PC-9 (cell line): Measurements from ENCODE around the gene GPR35. TPM values are rescaled to one million over a fixed set of nuclear protein-coding genes. Genes with fewer than 3 reads are reported as not detected.

ENCODE experiments used
- BruUV-seq: library from RNA; stranded (reverse); fragments of 400-500 nt; replicated peaks from 2 replicates; lab custom pipeline; 2021; lab: Mats Ljungman, UMichigan
- CTCF ChIA-PET: fragments of 300-600 bp; sonication (Branson Sonifier 250); formaldehyde crosslinking; loops from one replicate; lab custom pipeline; 2022; ENCODE audit warnings: antibody characterized with exemption; lab: Charles Lee
- POLR2A ChIA-PET: fragments of 300-600 bp; sonication (Branson Sonifier 250); formaldehyde crosslinking; loops from one replicate; lab custom pipeline; 2022; ENCODE audit warnings: antibody characterized with exemption; ENCODE audit not compliant: unreplicated experiment; lab: Charles Lee
- DNase-seq, 2 experiments: peaks; one replicate each; pipeline versions ENCODE4 v3.0.0 to v3.0.0-alpha.2; 2015 to 2022; ENCODE audit warnings: mixed read lengths in 1 of 2
- H2AFZ ChIP-seq: fragments of 200-600 bp; sonication (generic); 2 replicates; pipeline ENCODE4 v1.8.1; 2017; ENCODE audit warnings: antibody characterized with exemption
- H3F3A ChIP-seq: fragments of 200-600 bp; sonication (generic); 2 replicates; pipeline ENCODE4 v1.8.1; 2017; ENCODE audit warnings: antibody characterized with exemption, mild to moderate bottlenecking, low read depth; ENCODE audit not compliant: insufficient read depth
- H3K27ac ChIP-seq: fragments of 200-600 bp; sonication (generic); 2 replicates; pipeline ENCODE4 v1.6.1; 2016; ENCODE audit warnings: mixed run types
- H3K27me3 ChIP-seq: fragments of 200-600 bp; sonication (generic); 2 replicates; pipeline ENCODE4 v1.6.1; 2016; ENCODE audit warnings: low read depth, mixed run types; ENCODE audit not compliant: insufficient read depth
- H3K36me3 ChIP-seq: fragments of 200-600 bp; sonication (generic); 2 replicates; pipeline ENCODE4 v1.6.1; 2016; ENCODE audit warnings: low read depth, mixed run types
- H3K4me1 ChIP-seq: fragments of 200-600 bp; sonication (generic); replicated peaks from 2 replicates; pipeline ENCODE4 v1.6.1; 2016; ENCODE audit warnings: mixed run types; ENCODE audit not compliant: insufficient read depth
- H3K4me2 ChIP-seq: fragments of 200-600 bp; sonication (generic); 2 replicates; pipeline ENCODE4 v1.6.1; 2017; ENCODE audit warnings: mixed run types
- H3K4me3 ChIP-seq: fragments of 200-600 bp; sonication (generic); 2 replicates; pipeline ENCODE4 v1.6.1; 2016; ENCODE audit warnings: mixed run types
- H3K79me2 ChIP-seq: fragments of 200-600 bp; sonication (generic); 2 replicates; pipeline ENCODE4 v1.6.1; 2017; ENCODE audit warnings: low read depth, mixed run types
- H3K9me2 ChIP-seq: fragments of 200-600 bp; sonication (generic); 2 replicates; pipeline ENCODE4 v1.8.1; 2017; ENCODE audit warnings: mild to moderate bottlenecking; ENCODE audit not compliant: insufficient read depth
- H3K9me3 ChIP-seq: fragments of 200-600 bp; sonication (generic); 2 replicates; pipeline ENCODE4 v1.8.1; 2016; ENCODE audit warnings: low read depth; ENCODE audit not compliant: insufficient read depth
- H4K20me1 ChIP-seq: fragments of 200-600 bp; sonication (generic); 2 replicates; pipeline ENCODE4 v1.8.1; 2017; ENCODE audit not compliant: insufficient read depth
- CTCF ChIP-seq: fragments of 200-600 bp; sonication (generic); conservative IDR thresholded peaks from 2 replicates; pipeline ENCODE4 v1.6.1; 2017; ENCODE audit warnings: mixed run types, antibody characterized with exemption, mild to moderate bottlenecking, moderate library complexity
- EZH2 ChIP-seq: fragments of 200-600 bp; sonication (generic); IDR thresholded peaks from 2 replicates; pipeline ENCODE4 v1.8.0; 2017; ENCODE audit warnings: antibody characterized with exemption, low read depth
- intact Hi-C: fragments of 100-400 bp; cut with micrococcal nuclease; formaldehyde crosslinking; loops from one replicate; pipeline ENCODE4 v1.10.0; 2022; ENCODE audit not compliant: unreplicated experiment
- total RNA-seq: library from RNA; stranded (reverse); gene quantifications from 2 replicates; pipeline ENCODE4 v1.2.3, GENCODE V29; 2021

GPR35 gene
- total RNA-seq, 1 experiment from 2014 or later, result 1.1 TPM

- H3K9me2 ChIP-seq, result no peaks in the 10 kb centered on the region
- H3K36me3 ChIP-seq, result no peaks in the 10 kb centered on the region
- no peaks in the 10 kb centered on the region for H3K79me2 ChIP-seq
- H4K20me1 ChIP-seq, result no peaks in the 10 kb centered on the region
- no peak overlapping the region for H3K4me2 ChIP-seq
- intact Hi-C loops, result loop anchor here (2.0 kb wide), 1 partner anchor 200 kb away; no protein-coding TSS in a partner anchor
- peaks cover 78% of the 10 kb centered on the region for H3K27me3 ChIP-seq
- no peak overlapping the region for H2AFZ ChIP-seq
- peak in 1 of 2 experiments; percentile 66 for DNase-seq
- CTCF ChIA-PET, result interaction anchor here (1.0 to 1.1 kb wide), 2 partner anchors 61 to 460 kb away, joined by 3 to 4 read pairs; no protein-coding TSS in a partner anchor
- POLR2A ChIA-PET, result interaction anchor here (0.5 to 0.6 kb wide), 2 partner anchors 80 to 111 kb away, joined by 3 to 4 read pairs; no protein-coding TSS in a partner anchor
- H3K27ac ChIP-seq, result no peak overlapping the region
- no TSS peak for BruUV-seq
- H3K4me1 ChIP-seq, result no peaks in the 10 kb centered on the region
- no peak overlapping the region for H3K4me3 ChIP-seq
- TF ChIP-seq EZH2 (no peak), CTCF (peak; percentile 62)
- H3F3A ChIP-seq, result no peaks in the 10 kb centered on the region
- no peaks in the 10 kb centered on the region for H3K9me3 ChIP-seq
Measured at GRCh38 chr2:240640939-240641338, 15.7 kb downstream of the GPR35 start.

GRCh38 chr2:240642061-240642805 lies 17.0 kb downstream of the GPR35 start:
- CTCF ChIA-PET, result interaction anchor here (0.7 kb wide), 1 partner anchor 1161 kb away, joined by 7 read pairs; no protein-coding TSS in a partner anchor
- no peaks in the 10 kb centered on the region for H3K4me1 ChIP-seq
- H3K4me3 ChIP-seq, result no peak overlapping the region
- no peaks in the 10 kb centered on the region for H3K79me2 ChIP-seq
- H3K27me3 ChIP-seq, result peaks cover 78% of the 10 kb centered on the region
- DNase-seq, result no peak
- H3K27ac ChIP-seq, result no peak overlapping the region
- H3K9me2 ChIP-seq, result no peaks in the 10 kb centered on the region
- no peak for TF ChIP-seq CTCF
- no peak for TF ChIP-seq EZH2
- H4K20me1 ChIP-seq, result no peaks in the 10 kb centered on the region
- H3K36me3 ChIP-seq, result no peaks in the 10 kb centered on the region
- no peak overlapping the region for H3K4me2 ChIP-seq
- POLR2A ChIA-PET, result no interaction called here
- intact Hi-C loops, result no loop called here
- no peaks in the 10 kb centered on the region for H3K9me3 ChIP-seq
- H3F3A ChIP-seq, result no peaks in the 10 kb centered on the region
- H2AFZ ChIP-seq, result no peak overlapping the region
- BruUV-seq, result no TSS peak

GRCh38 chr2:240642806-240643092 lies 17.5 kb downstream of the GPR35 start:
- Histone ChIP-seq H3K4me2 (no peak overlapping the region), H3K9me3 (no peaks in the 10 kb centered on the region), H3K27me3 (peaks cover 78% of the 10 kb centered on the region), H3K4me3 (no peak overlapping the region), H2AFZ (no peak overlapping the region), H3K9me2 (no peaks in the 10 kb centered on the region), H3K4me1 (no peaks in the 10 kb centered on the region), H3K79me2 (no peaks in the 10 kb centered on the region), H3F3A (no peaks in the 10 kb centered on the region), H4K20me1 (no peaks in the 10 kb centered on the region), H3K36me3 (no peaks in the 10 kb centered on the region), H3K27ac (no peak overlapping the region)
- intact Hi-C loops, result no loop called here
- no TSS peak for BruUV-seq
- ChIA-PET CTCF (interaction anchor here (0.7 kb wide), 1 partner anchor 1160 kb away, joined by 7 read pairs; no protein-coding TSS in a partner anchor), POLR2A (no interaction called here)
- DNase-seq, result no peak
- TF ChIP-seq EZH2 (no peak), CTCF (no peak)
